Tibial nerve (tissue), 4 donors: ENCODE data around the gene AOAH. TPM values are rescaled to one million over a fixed set of nuclear protein-coding genes. Genes with fewer than 3 reads are reported as not detected.
A peak's percentile ranks its signal among the peaks of the same experiment; 100 is the strongest.

ENCODE experiments used
- DNase-seq, 2 donors: peaks; one replicate each; pipeline ENCODE4 v3.0.0-alpha.2; 2019; ENCODE audit warnings: low spot score in 2 of 2
- H3K27ac ChIP-seq, 4 donors: fragments of 200-600 bp; sonication (generic) in 3 of 4; one replicate each; pipeline ENCODE4 v1.5.1; 2017 to 2019; ENCODE audit warnings: mild to moderate bottlenecking in 1 of 4
- H3K27me3 ChIP-seq, 2 donors: fragments of 200-600 bp; sonication (generic) in 1 of 2; one replicate each; pipeline versions ENCODE4 v1.5.1 to v1.6.0; 2017 to 2019
- H3K36me3 ChIP-seq, 3 donors: fragments of 200-600 bp; sonication (generic); one replicate each; pipeline ENCODE4 v1.5.1; 2018 to 2019
- H3K4me1 ChIP-seq, 4 donors: fragments of 200-600 bp; sonication (generic) in 3 of 4; one replicate each; pipeline ENCODE4 v1.5.1; 2017 to 2019
- H3K4me3 ChIP-seq, 4 donors: fragments of 200-600 bp; sonication (generic) in 3 of 4; one replicate each; pipeline ENCODE4 v1.5.1; 2017 to 2019; ENCODE audit warnings: mild to moderate bottlenecking in 1 of 4, moderate library complexity in 1 of 4
- H3K9me3 ChIP-seq, 4 donors: fragments of 200-600 bp; sonication (generic) in 3 of 4; one replicate each; pipeline ENCODE4 v1.5.1; 2017 to 2019
- EP300 ChIP-seq, 2 donors: sonication (generic); formaldehyde crosslinking; IDR thresholded peaks; one replicate each; pipeline ENCODE4 v1.6.1; 2017; ENCODE audit warnings: antibody characterized with exemption in 2 of 2, mild to moderate bottlenecking in 1 of 2
- POLR2A ChIP-seq, 2 donors: fragments of 450-650 bp; IDR thresholded peaks; one replicate each; pipeline ENCODE4 v1.6.1; 2017; ENCODE audit warnings: antibody characterized with exemption in 2 of 2, mild to moderate bottlenecking in 2 of 2, moderate library complexity in 2 of 2
- WGBS, 2 donors: methylation state at CpG; one replicate each; pipeline ENCODE4 v1.1.5; 2018; 5-methylcytosine and 5-hydroxymethylcytosine counted together
- total RNA-seq, 4 donors: library from RNA; depleted of rRNA; stranded (reverse); fragments of >200 nt; gene quantifications; one replicate each; pipeline ENCODE4 v1.1.0, GENCODE V29; 2016
- TF ChIP-seq, protein P1 (sequence below), 5 experiments: fragments of 200-600 bp in 3 of 5; fragments of 450-650 bp in 2 of 5; sonication (generic) in 3 of 5; IDR thresholded peaks; one replicate each; pipeline ENCODE4 v1.5.1; 2016 to 2019; ENCODE audit warnings: antibody characterized with exemption in 5 of 5, mild to moderate bottlenecking in 3 of 5, moderate library complexity in 2 of 5

AOAH gene
- total RNA-seq, 4 donors from 2014 or later, result 7.5 to 17.8 (median 9.1) TPM

DNA sequence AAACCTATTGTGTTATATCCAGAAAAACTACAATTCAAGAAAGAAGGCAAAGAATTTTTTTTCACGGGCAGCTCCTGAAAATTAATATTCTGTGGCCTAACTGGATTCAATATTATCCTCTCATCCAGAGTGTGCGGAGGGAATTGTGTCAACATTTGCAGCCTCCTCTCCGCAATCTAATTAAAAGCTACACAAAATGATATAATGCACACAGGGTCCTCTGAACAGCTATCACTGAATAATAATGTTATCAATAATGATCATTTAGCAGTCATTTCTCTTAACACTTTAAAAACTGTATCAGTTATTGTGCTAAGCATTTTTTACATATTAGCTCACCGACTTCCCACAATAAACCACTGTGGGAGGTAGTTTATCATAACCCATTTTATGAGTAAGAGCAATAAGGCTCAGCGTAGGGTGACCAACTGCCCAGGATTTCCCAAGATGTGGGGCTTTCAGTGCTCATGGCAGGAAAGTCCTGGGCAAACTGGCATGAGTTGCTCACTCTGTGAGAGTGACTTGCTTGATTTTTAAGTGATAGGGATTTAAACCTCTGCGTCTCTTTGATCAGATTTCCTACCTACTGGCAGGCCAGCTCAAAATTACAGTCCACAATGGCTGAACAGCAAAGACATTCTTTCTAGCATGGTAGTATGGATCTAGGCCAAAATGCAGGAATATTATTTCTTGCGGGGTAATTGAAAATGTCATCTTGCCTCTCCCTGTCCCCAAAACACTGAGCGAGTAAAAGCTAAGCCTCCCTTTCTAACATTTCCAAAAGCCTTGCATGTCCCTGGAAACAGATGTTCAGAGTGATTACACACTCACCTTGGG, 65.7 kb downstream of the AOAH start:
- Histone ChIP-seq H3K4me3 (no peak overlapping the region), H3K27me3 (no peaks in the 10 kb centered on the region), H3K4me1 (peaks cover 0 to 11% (median 0%) of the 10 kb centered on the region in 4 donors), H3K27ac (peak overlapping the region in 2 of 4 donors; percentile 12 to 36), H3K36me3 (no peaks in the 10 kb centered on the region), H3K9me3 (no peaks in the 10 kb centered on the region)
- WGBS, 2 donors, result 55 to 64% methylated on average over 8 of the region's 8 CpGs
- TF ChIP-seq EP300 (IDR thresholded peaks at IDR 0.05) (peak in 1 of 2 donors; percentile 35), POLR2A (IDR thresholded peaks at IDR 0.05) (no peak)
- no peak for DNase-seq

DNA sequence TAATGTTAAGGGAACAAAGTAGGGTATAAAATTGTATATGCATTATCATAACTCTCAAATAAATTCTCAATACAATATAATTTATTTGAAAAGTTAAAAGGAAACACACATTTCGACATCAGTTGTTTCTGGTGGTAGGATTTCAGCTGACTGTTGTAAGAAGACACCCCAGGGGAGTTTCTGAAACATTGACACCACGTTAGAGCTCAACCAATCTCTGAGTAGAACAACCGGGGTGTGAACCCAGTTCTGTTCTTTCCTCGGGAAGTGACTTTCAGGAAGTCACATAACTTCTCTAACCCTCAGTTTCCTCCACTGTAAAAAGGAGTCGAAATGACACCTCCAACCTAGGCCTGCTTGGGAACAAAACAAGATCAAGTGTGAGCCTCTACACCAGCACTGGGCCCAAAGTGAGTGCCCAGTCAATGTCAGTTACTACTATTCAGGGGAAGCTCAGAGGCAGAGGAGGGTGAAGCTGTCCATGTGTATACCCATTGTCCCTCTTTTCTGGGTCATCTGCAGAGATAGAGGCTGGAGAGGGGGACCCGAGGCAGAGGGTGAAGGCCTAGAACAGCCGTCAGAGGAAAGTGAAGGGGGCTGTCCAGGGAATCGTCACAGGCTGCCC, 67.1 kb downstream of the AOAH start:
- Histone ChIP-seq H3K27me3 (no peaks in the 10 kb centered on the region), H3K4me3 (no peak overlapping the region), H3K4me1 (peaks cover 0 to 11% (median 0%) of the 10 kb centered on the region in 4 donors), H3K36me3 (no peaks in the 10 kb centered on the region), H3K27ac (no peak overlapping the region), H3K9me3 (no peaks in the 10 kb centered on the region)
- 80 to 92% methylated on average over 8 of the region's 8 CpGs for WGBS, 2 donors
- DNase-seq, result no peak
- no peak for TF ChIP-seq POLR2A (IDR thresholded peaks at IDR 0.05)
- TF ChIP-seq, protein P1, sequence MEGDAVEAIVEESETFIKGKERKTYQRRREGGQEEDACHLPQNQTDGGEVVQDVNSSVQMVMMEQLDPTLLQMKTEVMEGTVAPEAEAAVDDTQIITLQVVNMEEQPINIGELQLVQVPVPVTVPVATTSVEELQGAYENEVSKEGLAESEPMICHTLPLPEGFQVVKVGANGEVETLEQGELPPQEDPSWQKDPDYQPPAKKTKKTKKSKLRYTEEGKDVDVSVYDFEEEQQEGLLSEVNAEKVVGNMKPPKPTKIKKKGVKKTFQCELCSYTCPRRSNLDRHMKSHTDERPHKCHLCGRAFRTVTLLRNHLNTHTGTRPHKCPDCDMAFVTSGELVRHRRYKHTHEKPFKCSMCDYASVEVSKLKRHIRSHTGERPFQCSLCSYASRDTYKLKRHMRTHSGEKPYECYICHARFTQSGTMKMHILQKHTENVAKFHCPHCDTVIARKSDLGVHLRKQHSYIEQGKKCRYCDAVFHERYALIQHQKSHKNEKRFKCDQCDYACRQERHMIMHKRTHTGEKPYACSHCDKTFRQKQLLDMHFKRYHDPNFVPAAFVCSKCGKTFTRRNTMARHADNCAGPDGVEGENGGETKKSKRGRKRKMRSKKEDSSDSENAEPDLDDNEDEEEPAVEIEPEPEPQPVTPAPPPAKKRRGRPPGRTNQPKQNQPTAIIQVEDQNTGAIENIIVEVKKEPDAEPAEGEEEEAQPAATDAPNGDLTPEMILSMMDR (IDR thresholded peaks at IDR 0.05), result no peak
- no peak for TF ChIP-seq EP300 (IDR thresholded peaks at IDR 0.05)

DNA sequence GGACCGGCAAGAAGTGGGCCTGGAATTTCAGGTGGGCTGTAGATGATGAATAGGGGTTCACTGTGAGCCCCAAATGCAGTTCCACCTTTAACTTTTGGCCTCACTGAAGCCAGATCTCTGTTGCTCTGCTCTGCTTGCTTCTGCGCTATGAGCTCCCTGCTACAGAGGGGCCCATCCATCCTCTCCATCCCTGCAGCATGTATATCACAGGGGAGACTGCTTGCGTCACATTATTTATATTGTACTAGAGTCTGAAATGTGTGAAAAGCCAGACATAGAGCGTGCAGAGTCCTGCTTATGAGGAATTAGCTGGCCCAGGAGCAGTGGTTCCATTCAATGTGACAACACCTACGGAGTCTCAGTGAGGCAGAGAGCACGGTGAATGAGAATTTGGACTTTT, 69.9 kb downstream of the AOAH start:
- H3K4me1 ChIP-seq, result peaks cover 0 to 11% (median 0%) of the 10 kb centered on the region in 4 donors
- TF ChIP-seq EP300 (IDR thresholded peaks at IDR 0.05) (no peak), POLR2A (IDR thresholded peaks at IDR 0.05) (no peak)
- TF ChIP-seq, protein P1 (IDR thresholded peaks at IDR 0.05), result no peak
- no peaks in the 10 kb centered on the region for H3K36me3 ChIP-seq
- no peaks in the 10 kb centered on the region for H3K27me3 ChIP-seq
- WGBS, 2 donors, result 88 to 94% methylated on average over 6 of the region's 6 CpGs
- H3K4me3 ChIP-seq, result no peak overlapping the region
- no peaks in the 10 kb centered on the region for H3K9me3 ChIP-seq
- H3K27ac ChIP-seq, result no peak overlapping the region
- no peak for DNase-seq

DNA sequence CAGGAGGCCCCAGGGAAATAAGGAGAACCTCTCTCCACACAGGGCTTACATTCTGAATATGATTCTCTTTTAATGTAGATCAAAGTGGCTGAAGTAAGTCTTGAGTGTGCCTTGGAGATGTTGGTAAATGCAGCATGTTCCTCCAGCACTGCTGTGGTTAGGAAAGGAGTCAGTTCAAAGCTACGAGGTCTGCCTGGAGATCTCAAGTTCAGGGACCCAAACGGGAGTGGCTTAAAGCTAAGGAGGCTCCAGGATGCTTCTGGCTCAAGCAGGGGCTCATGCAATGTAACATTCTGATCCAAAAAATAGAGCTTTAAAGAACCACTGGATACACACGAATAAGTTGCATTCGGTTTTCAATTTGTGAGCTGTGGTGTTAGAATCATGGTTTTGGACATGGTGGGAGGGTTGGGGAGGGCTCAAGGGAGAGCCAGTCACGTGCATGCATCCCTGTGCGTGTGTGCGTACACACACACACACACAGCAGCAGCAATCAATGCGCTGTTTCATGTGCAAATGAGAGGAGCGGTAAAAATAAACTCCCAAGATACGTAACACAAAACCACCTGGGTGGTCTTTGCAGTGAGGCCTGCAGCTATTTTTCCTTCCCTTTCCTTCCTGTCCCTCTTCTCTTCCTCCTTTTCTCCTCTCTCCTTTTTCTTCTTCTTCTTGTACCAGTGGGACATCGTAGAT, 70.5 kb downstream of the AOAH start:
- Histone ChIP-seq H3K27ac (no peak overlapping the region), H3K27me3 (no peaks in the 10 kb centered on the region)
- TF ChIP-seq POLR2A (IDR thresholded peaks at IDR 0.05) (no peak), EP300 (IDR thresholded peaks at IDR 0.05) (no peak)
- TF ChIP-seq, protein P1 (IDR thresholded peaks at IDR 0.05), result no peak

DNA sequence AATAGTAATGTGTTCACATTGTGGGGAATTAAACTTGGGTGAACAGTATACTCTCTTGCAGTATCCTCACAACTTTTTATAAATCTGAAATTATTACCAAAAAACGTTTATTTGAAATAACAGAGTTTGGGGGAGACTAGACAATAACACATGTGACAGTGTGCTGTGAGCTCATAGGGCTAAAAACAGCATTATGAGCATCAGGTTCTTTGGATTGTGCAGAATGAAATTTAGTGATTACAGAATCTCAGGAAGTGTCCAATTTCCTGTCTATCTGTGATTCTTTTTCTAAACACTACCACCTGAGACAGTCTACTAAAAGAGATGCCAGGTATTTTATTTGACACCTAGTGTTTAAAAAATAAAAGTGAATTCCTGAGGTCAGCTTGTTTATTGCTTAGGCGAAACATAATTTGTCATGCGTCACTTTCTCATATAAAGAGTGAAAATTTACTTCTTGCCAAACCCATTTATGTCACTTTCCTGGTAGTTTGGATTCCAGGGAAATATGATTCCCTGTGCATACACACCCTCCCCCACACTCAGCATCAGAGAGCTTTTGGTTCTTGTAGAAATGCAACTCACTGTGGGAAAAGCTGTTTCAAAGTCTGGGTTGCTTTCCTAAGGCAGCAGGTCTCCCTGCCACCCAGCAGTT, 71.2 kb downstream of the AOAH start:
- no peaks in the 10 kb centered on the region for H3K27me3 ChIP-seq
- no peaks in the 10 kb centered on the region for H3K9me3 ChIP-seq
- H3K4me3 ChIP-seq, result no peak overlapping the region
- H3K36me3 ChIP-seq, result no peaks in the 10 kb centered on the region
- no peak overlapping the region for H3K27ac ChIP-seq
- 65 to 68% methylated on average over 3 of the region's 3 CpGs for WGBS, 2 donors
- H3K4me1 ChIP-seq, result no peaks in the 10 kb centered on the region
- no peak for DNase-seq
- TF ChIP-seq EP300 (IDR thresholded peaks at IDR 0.05) (no peak), POLR2A (IDR thresholded peaks at IDR 0.05) (no peak)
- TF ChIP-seq, protein P1 (IDR thresholded peaks at IDR 0.05), result no peak

More for the DNA sequence above, 70.5 kb downstream of the AOAH start:
- WGBS, 2 donors, result 55 to 68% methylated on average over 11 of the region's 11 CpGs
- no peaks in the 10 kb centered on the region for H3K36me3 ChIP-seq
- DNase-seq, result no peak
- H3K9me3 ChIP-seq, result no peaks in the 10 kb centered on the region
- H3K4me1 ChIP-seq, result peaks cover 0 to 4% (median 0%) of the 10 kb centered on the region in 4 donors
- no peak overlapping the region for H3K4me3 ChIP-seq
